GM19324 (cell line): ENCODE results near the gene AICDA.
"Not testable (repeated sequence)": the region's sequence is repeated elsewhere in the genome, so short reads cannot be mapped to it uniquely, and the experiment has no call there.

Experiments
- ATAC-seq: cut with Tn5 transposase; IDR thresholded peaks from one replicate; pipeline ENCODE4 v1.9.1; 2021; ENCODE audit warnings: mild to moderate bottlenecking, moderate library complexity; ENCODE audit not compliant: unreplicated experiment, low FRiP score

Gene AICDA

GRCh38 chr12:8615206-8615605, 2.5 kb upstream of the AICDA start:
- ATAC-seq = no peak

- ATAC-seq = not testable (repeated sequence)
Observed at GRCh38 chr12:8613881-8614280, 1.2 kb upstream of the AICDA start.

- ATAC-seq = no peak
Observed at GRCh38 chr12:8609061-8609570, 3.5 kb downstream of the AICDA start.

- ATAC-seq = no peak
Observed at GRCh38 chr12:8606890-8607289, 5.8 kb downstream of the AICDA start.

GRCh38 chr12:8605057-8605456, 7.6 kb downstream of the AICDA start:
- ATAC-seq = no peak

- no peak for ATAC-seq
Observed at GRCh38 chr12:8603856-8604255, 8.8 kb downstream of the AICDA start.

GRCh38 chr12:8603286-8603685, 9.4 kb downstream of the AICDA start:
- ATAC-seq = no peak

GRCh38 chr12:8596561-8596960, 16.1 kb downstream of the AICDA start:
- no peak for ATAC-seq

- ATAC-seq = no peak
Observed at GRCh38 chr12:8594072-8594471, 18.6 kb downstream of the AICDA start.

- no peak for ATAC-seq
Observed at GRCh38 chr12:8593246-8593645, 19.4 kb downstream of the AICDA start.

- ATAC-seq = no peak
Observed at GRCh38 chr12:8590842-8591545, 21.7 kb downstream of the AICDA start.

- ATAC-seq = no peak
Observed at GRCh38 chr12:8589679-8590078, 23.0 kb downstream of the AICDA start.

GRCh38 chr12:8584478-8584877, 28.2 kb downstream of the AICDA start:
- ATAC-seq = not testable (repeated sequence)

- no peak for ATAC-seq
Observed at GRCh38 chr12:8584004-8584403, 28.7 kb downstream of the AICDA start.

- no peak for ATAC-seq
Observed at GRCh38 chr12:8581098-8581784, 31.4 kb downstream of the AICDA start.

GRCh38 chr12:8577879-8578278, 34.8 kb downstream of the AICDA start:
- no peak for ATAC-seq

- ATAC-seq = no peak
Observed at GRCh38 chr12:8572507-8572906, 40.2 kb downstream of the AICDA start.

- no peak for ATAC-seq
Observed at GRCh38 chr12:8566525-8566924, 46.1 kb downstream of the AICDA start.

- not testable (repeated sequence) for ATAC-seq
Observed at GRCh38 chr12:8566052-8566451, 46.6 kb downstream of the AICDA start.

- no peak for ATAC-seq
Observed at GRCh38 chr12:8564656-8565055, 48.0 kb downstream of the AICDA start.

- no peak for ATAC-seq
Observed at GRCh38 chr12:8563356-8563755, 49.3 kb downstream of the AICDA start.

- ATAC-seq = no peak
Observed at GRCh38 chr12:8562310-8562709, 50.3 kb downstream of the AICDA start.
